Ramos (cell line): ENCODE results near the gene LHX6.

Source experiments
- in situ Hi-C: fragments of 300-500 bp; cut with MboI; formaldehyde crosslinking; loops from one replicate; pipeline ENCODE4 v1.14.3; 2022; ENCODE audit warnings: low sequenced_read_pairs; ENCODE audit not compliant: unreplicated experiment

Gene LHX6

DNA sequence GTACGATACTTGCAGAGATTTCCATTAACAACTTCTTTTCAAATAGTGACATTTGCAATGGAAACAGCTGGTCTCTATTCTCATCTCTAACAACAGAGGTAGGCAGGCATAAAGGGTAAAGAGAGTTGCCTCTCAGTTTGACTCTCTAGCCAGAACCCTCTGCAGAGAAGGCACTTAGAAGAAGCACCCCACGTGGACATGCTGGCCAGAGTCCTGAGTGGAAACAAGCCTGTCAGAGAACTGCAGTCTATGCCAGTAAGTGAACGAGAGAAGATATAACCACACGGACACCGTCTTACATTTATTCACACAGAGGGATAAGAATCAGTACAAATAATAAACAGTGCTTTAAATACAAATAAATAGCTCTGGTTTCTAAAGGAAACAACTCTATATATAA, 11.0 kb upstream of the LHX6 start:
- in situ Hi-C loops, result no loop called here

DNA sequence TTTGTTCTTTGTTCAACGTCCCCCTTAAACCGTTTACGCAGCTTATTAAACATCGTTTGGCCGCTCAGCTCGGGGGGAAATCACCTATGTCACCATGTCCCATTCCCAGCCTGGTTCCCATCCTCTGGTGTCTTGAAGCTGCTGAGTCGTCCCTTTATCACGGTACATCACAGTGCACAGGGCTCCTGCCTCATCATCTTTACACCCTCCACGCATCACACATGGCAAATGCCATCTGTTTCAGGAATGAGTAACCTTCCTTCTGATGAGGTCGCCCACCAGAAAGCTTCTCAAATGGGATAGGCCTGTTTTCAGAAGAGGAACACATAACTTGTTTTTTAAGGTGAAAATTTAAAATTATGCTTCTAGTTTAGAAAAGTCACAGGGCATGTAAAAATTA, 7.9 kb upstream of the LHX6 start:
- in situ Hi-C loops, result no loop called here

GRCh38 chr9:122234022-122234748, 5.4 kb upstream of the LHX6 start:
- in situ Hi-C loops, result no loop called here

DNA sequence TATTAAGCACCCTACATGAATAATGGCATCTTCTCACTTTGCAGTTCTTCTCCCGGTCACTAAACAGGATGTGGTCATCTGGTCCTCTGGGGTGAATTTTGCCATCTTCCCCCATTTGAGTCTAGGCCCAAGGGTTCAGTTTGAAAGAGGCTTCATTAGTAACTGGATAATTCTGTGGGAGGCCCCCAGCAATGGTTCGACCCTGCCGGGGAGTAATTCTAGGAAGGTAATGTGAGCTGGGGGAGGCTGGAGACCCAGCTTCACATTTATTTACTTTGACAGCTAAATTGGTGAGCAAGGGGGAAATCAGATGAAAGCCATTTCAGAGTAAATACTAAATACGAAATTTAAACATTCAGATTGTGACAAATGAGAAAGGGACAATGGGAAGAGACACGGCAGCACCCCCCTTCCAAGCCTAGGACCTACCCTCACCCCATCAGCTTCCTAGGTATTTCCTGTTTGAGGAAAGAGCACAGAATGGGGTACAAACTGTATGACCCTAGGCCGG, 4.1 kb upstream of the LHX6 start:
- in situ Hi-C loops, result no loop called here

DNA sequence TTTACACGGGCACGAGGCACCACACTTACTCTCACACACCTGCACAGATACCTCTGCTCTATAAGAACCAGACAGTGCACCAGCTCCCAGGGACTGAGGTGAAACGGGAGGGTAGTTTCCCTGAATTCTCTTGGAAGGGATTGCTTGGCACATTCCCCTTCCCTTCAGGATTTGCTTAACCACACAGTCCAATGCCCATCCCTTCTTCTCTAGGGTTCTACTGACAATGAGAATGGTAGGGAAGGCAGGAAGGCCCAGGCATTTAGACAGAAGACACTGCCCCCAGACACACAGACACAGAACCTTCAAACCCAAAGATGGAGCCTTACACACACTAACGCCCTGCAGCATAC, 704 bp upstream of the LHX6 start:
- in situ Hi-C loops, result no loop called here

DNA sequence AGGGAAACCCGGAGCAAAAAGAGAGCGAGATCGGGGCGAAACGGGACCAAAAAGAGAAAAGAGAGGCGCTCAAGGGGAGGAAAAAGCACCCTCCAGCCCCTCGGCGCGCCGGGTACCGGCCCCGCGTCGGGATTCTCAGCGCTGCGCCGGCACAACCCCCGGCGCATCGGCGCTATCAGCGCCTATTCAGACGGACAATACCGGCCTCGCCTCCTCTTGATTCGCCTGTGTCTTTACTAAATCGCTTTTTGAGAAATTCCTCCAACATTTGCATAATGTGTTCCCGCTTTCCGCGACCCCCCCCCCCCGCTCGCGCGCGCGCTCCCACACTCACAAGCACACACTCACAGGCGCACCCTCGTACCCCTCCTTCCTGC, 578 bp downstream of the LHX6 start:
- in situ Hi-C loops, result no loop called here

GRCh38 chr9:122227575-122227900, 1.2 kb downstream of the LHX6 start:
- in situ Hi-C loops, result no loop called here

DNA sequence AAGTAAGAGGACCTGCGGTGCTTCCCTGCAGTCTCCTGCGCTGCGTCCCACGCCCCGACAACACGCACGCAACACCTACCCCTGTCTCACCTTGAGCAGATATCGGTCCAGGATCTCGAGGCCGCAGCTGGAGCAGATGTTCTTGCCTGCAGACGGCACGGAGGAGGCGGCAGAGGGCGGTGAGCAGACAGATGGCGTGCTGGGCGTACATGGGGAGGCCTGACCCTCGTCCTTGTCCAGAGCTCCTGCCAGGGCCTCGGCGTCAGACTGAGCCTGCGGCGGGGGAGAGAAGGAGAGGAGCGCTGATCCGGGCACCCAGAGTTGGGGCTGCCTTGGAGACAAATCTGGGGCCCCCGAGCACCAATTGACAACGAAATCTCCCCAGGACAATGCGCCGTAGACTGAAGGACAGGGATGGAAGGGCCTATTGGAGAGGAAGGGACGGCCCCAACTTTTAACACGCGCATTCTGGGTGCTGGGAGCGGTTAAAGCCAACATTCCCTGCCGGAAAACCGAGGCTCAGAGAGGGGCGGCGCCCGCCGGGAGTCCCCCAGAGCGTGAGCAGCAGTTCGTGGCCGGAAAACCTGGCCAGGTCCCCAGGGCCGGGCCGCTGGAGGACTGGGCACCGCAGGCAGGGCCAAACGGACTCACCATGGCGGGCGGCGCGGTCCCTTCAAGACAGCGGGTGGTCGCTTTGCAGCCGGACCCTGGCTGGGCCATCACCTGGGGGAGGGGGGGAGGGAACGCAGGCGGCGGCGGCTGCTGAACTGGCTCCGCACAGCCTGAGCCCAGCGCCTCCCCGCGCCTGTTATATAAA, 1.8 kb downstream of the LHX6 start:
- in situ Hi-C loops, result no loop called here

DNA sequence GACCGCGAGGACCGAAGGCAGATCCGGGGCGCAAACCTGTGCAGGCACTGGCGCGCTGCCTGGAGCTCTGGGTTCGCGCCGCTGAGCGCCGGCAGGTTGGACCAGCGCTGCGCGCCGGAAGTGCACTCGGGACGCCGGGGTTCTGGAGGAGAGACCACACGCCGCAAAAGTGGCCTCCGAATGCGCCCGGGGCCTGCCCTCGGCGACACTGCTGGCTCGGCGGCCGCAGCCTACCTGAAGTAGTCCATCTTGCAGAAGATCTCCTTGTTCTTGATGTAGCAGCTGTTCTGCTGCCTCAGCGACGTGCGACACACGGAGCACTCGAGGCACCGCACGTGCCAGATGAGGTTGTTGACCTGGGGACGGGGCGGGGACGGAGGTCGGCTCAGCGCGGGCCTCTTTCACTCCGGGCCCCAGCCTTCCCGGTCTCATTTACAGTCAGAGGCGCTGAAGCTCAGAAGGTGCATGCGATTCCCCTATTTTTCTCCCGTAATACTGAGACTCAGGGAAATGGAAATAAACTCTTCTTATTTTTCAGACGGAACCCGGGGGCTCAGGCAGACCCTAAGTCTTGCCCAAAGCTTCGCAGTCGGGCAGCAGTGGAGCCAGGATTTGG, 2.5 kb downstream of the LHX6 start:
- in situ Hi-C loops, result no loop called here

GRCh38 chr9:122225312-122226141, 3.2 kb downstream of the LHX6 start:
- in situ Hi-C loops, result no loop called here

GRCh38 chr9:122223435-122223834, 5.3 kb downstream of the LHX6 start:
- in situ Hi-C loops, result no loop called here

DNA sequence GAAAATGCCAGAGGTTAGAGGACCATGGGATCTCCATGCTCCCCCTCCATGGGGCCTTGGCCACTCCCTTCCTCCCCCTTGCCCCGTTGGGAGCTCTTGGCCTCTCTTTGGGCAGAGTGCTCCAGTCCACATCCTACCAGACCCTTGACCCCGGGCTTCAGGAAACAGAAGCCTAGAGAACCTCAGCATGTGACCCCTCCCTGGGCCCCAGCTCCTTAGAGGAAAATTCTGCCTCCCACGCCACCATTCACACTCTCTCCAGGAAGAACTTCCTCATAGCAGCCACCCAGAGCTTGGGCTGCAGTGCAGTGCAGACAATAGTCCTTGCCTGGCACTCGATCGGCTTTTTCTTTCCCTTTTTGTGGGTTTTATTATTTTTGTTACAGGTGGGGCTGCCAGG, 6.0 kb downstream of the LHX6 start:
- in situ Hi-C loops, result no loop called here

- in situ Hi-C loops, result no loop called here
These were observed 7.5 kb downstream of the LHX6 start for GRCh38 chr9:122221183-122221811.

- in situ Hi-C loops, result no loop called here
These were observed 8.0 kb downstream of the LHX6 start for GRCh38 chr9:122220673-122221182.

DNA sequence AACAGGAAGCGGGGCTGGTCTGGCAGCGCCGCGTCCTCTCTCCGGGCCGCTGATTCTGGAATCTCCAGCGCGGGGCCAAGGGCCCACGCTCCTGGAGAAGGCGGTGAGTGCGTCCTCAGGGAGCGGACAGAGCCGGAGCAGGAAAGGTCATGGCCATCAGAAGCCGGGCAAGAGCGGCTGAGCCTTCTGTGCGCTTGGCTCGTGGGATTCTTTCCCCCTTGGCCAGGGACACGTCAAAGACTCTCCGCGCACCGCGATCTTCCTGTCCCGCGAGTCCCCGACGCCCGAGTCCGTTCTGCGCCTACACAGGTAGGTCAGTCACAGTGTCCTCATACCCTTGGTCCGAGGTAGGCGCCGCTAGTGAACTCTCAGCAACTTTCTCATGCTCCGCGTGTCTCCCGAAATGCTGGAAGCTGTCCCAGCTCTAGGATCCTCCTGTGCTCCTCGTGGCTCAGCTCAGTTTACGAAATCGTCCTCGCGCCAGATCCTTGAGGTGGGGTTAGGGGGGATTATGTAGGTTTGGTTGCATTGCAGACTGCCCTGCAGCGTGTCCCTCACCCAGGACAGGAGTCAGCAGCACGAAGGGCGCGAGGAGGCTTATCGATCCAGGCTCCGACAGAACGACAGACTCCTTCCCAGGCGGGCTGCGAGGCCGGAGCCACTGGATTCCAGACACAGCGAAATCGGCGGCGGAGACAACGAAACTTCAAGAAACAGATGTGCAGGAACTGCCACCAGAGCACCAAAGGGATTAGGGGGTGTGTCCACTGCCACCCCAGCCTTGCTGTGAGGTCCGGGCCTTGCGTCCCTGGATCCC, 8.7 kb downstream of the LHX6 start:
- in situ Hi-C loops, result no loop called here

GRCh38 chr9:122218935-122219855, 9.6 kb downstream of the LHX6 start:
- in situ Hi-C loops, result no loop called here

- in situ Hi-C loops, result no loop called here
These were observed 10.5 kb downstream of the LHX6 start for GRCh38 chr9:122218071-122218934.
